Glomerular visceral epithelial cell (primary cell): ENCODE results near the gene SDR42E1.

Source experiments
- DNase-seq: peaks from one replicate; pipeline ENCODE4 v3.0.0-alpha.2; 2016; ENCODE audit errors: extremely low spot score

The SDR42E1 gene

GRCh38 chr16:82011199-82011641 lies at the start of gene SDR42E1:
TSS of gene SDR42E1 (minus strand) at chr16:82011470. CDS start at chr16:82000858, 10,612 bp downstream.
- DNase-seq, result peak; percentile 72

GRCh38 chr16:82059983-82060421 lies 48.7 kb upstream of the SDR42E1 start:
- no peak for DNase-seq

- no peak for DNase-seq
Observed at GRCh38 chr16:82059161-82059982, 48.1 kb upstream of the SDR42E1 start.

GRCh38 chr16:82056550-82056896 lies 45.3 kb upstream of the SDR42E1 start:
- no peak for DNase-seq

- DNase-seq, result no peak
Observed at GRCh38 chr16:82055728-82056549, 44.7 kb upstream of the SDR42E1 start.

- DNase-seq, result no peak
Observed at GRCh38 chr16:82055117-82055516, 43.8 kb upstream of the SDR42E1 start.

GRCh38 chr16:82051656-82052055 lies 40.4 kb upstream of the SDR42E1 start:
- no peak for DNase-seq

GRCh38 chr16:82050909-82051357 lies 39.7 kb upstream of the SDR42E1 start:
- DNase-seq, result no peak

- DNase-seq, result no peak
Observed at GRCh38 chr16:82050506-82050905, 39.2 kb upstream of the SDR42E1 start.

GRCh38 chr16:82049484-82049883 lies 38.2 kb upstream of the SDR42E1 start:
- no peak for DNase-seq

- no peak for DNase-seq
Observed at GRCh38 chr16:82047787-82048186, 36.5 kb upstream of the SDR42E1 start.

GRCh38 chr16:82047374-82047773 lies 36.1 kb upstream of the SDR42E1 start:
- no peak for DNase-seq

GRCh38 chr16:82046941-82047340 lies 35.7 kb upstream of the SDR42E1 start:
- no peak for DNase-seq

GRCh38 chr16:82046541-82046940 lies 35.3 kb upstream of the SDR42E1 start:
- no peak for DNase-seq

- no peak for DNase-seq
Observed at GRCh38 chr16:82045465-82045864, 34.2 kb upstream of the SDR42E1 start.

- peak; percentile 6 for DNase-seq
Observed at GRCh38 chr16:82044585-82044911, 33.3 kb upstream of the SDR42E1 start.

GRCh38 chr16:82043680-82044584 lies 32.7 kb upstream of the SDR42E1 start:
- peak; percentile 64 for DNase-seq

- no peak for DNase-seq
Observed at GRCh38 chr16:82042846-82043245, 31.6 kb upstream of the SDR42E1 start.

- DNase-seq, result no peak
Observed at GRCh38 chr16:82042144-82042543, 30.9 kb upstream of the SDR42E1 start.

GRCh38 chr16:82041542-82041941 lies 30.3 kb upstream of the SDR42E1 start:
- no peak for DNase-seq

- no peak for DNase-seq
Observed at GRCh38 chr16:82040296-82040695, 29.0 kb upstream of the SDR42E1 start.

GRCh38 chr16:82037666-82038065 lies 26.4 kb upstream of the SDR42E1 start:
- no peak for DNase-seq
